HG02759 (cell line): ENCODE data around the gene ZNF79.
A peak's percentile ranks its signal among the peaks of the same experiment; 100 is the strongest.

ENCODE experiments used
- ATAC-seq: cut with Tn5 transposase; IDR thresholded peaks from one replicate; pipeline ENCODE4 v1.9.1; 2021; ENCODE audit warnings: mild to moderate bottlenecking, moderate library complexity; ENCODE audit not compliant: unreplicated experiment

Gene ZNF79

DNA sequence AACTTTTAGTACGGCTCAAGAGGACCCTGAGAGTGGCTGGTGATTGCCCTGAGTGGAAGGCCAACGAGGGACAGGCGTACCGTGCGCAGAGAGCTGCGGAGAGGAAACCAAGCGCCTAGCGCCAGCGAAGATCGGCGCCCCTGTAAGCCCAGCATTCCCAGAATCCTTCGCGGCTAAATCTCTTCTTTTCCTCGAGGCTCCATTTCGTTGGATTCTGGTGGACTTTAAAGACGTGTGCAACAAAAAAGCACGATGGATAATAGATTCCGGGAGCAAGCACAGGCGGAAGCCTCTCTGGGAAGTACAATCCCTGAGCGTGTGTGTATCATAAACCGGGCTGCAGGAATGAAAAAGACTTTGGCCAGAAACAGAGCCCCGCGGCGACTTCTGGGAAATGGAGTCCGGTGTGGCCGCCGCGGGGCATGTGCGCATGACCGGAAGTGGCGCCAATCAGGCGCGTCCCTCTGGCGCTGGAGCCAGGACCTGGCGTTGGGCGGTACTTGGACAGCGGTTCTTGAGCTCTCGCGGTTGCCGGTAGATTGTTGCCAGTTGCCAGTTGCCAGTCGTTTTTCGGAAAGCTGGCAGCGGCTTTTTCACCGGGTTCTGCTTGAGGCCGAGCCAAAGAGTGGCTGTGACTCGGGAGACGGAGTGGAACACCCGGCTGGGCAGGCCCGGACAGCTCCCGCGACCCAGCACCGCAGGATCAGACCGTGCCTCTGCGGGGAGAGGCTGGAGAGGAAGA is at the start of gene ZNF79:
ZNF79 (plus strand) TSS at position 449 of the 742 bp plus-strand sequence. CDS start 406 bp downstream, outside the sequence.
- peak; percentile 90 for ATAC-seq

DNA sequence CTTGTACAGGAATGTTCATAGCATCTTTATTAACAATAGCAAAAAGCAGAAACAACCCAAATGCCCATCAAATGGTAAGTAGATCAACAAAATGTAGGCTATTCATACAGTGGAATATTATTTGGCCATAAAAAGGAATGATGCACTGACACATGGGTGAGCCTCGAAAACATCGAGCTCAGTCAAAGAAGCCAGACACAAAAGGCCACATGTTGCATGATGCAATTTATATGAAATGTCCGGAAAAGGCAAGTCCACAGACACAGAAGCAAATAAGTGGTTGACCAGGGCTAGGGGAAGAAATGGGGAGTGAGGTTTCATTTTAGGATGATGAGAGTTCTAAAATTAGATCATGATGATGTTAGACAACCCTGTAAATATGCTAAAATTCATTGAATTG is 43.7 kb upstream of the ZNF79 start:
- ATAC-seq, result no peak

DNA sequence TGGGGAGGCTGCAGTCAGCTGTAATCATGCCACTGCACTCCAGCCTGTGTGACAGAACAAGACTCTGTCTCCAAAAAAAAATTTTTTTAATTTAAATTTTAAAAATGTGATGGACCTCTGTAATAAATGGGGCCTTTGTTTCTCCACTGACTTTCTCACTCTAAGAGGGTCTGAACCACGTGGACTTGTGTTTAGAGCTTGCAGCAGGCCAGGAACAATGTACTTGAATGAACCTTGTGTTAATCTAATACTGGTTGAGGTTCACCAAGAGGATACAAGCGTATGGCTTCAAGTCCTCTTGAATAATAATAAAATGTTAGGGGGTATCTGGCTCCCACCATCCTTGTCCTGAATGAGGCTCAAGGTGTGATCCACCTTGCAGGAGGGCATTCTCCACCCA is 41.6 kb upstream of the ZNF79 start:
- no peak for ATAC-seq

DNA sequence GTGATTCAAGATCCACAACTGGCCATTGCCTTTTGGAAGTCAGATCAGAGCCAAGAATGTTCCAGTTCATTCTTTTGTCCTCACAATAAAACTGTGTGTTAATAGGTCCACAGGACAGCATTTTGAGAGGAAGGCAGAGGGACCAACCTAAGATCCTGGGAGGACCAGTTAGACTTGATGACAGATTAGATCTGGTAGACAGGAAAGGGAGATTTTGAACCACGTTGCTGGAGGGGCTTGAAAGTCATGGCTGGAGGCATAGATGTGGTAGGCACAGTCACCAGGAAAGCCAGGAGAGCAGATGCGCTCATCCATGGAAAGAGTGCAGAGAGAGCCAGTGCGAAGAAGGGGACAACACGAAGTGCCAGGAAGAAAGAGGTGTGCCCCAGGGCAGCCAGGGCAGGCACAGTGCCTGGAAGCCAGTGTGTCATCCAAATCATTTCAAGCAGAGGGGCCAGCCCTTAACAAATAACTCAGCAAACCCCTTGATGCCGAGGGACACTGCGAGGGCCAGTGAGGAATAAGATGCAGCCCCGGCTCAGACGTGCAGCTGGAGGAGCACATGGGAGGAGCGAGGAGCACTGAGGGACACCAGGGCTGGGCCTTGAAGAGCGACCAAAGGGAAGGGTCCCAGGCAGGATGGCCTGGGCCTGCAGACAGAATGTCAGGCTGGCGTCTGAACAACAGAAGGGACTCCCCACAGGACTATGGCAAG is 40.0 kb upstream of the ZNF79 start:
- no peak for ATAC-seq

DNA sequence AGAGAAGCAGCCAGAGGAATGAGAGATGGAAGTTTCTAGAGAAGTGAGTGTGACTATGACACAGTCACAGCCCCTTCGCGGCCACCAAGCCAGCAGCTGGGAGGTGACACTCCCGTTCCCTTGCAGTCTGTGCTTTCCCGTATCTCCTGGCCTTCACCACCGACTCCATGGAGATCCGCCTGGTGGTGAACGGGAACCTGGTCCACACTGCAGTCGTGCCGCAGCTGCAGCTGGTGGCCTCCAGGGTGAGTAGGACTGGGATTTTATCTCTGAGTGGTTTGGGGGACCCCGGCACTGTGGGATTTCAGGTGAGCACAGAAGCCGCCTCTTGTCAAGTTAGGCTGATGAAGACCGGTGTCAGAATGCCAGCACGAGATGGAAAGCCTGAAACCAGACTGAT is 39.3 kb upstream of the ZNF79 start:
- no peak for ATAC-seq

DNA sequence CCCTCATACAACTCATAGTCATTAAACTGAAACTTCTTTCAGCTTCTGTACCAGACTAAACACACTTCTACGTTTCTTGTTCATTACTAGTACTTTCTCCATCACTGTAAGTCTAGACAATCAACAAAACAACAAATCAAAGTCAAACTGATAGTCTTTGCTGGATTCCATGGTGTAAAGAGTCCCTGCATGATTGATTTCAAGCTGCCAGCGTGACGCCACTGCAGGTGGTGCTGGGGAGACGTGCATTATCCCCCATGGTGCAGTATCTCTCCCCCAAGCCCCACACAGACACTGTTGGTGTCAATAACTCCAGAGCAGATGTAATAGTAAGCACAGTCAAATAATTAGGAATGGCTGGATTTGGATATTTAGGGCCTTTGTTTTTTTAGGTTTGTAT is 37.9 kb upstream of the ZNF79 start:
- ATAC-seq, result no peak

DNA sequence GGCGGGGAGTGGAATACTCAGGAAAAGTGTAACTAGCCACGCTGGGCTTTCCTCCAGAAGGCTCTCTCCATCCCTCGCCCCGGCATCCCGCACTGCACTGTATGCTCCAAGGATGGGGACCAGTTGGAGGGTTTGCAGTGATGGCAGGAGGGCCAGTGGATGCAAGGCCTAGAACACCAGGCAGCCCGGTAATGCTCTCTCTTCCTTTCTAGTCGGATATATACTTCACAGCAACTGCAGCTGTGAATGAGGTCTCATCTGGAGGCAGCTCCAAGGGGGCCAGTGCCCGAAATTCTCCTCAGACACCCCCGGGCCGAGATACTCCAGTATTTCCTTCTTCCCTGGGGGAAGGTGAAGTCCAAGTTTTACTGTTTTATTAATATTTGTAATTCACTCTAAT is 37.2 kb upstream of the ZNF79 start:
- ATAC-seq, result no peak

DNA sequence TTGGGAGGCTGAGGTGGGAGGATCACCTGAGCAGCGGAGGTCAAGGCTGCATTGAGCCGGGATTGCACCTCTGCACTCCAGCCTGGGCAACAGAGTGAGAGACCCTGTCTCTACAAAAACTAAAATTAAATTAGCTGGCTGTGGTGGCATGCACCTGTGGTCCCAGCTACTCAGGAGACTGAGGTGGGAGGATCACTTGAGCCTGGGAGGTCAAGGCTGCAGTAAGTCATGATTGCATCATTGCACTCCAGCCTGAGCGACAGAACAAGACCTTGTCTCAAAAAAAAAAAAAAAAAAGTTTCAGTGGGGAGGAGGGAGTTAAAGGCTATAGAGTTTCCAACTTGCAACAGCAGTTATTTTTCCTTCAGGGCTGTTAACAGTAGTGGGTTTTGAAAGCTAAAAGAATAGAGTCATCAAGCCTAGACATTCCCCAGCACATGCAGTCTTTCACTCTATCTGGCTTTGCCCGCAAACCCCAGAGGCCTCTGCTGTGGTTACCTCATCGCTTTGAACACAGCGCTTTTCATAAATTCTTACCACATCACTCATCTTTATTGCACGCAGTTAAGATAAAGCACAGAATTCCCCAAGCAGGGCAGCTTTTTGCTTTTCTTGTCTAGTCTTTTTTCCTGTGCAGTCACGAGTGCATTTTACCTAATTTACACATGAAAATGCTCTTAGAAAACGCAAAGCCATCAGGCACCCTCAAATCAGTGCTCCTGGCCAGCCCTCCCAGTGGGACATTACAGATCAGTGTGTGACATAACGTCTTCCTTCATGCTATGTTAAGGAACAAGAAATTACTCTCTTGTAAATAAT is 35.9 kb upstream of the ZNF79 start:
- peak; percentile 90 for ATAC-seq

DNA sequence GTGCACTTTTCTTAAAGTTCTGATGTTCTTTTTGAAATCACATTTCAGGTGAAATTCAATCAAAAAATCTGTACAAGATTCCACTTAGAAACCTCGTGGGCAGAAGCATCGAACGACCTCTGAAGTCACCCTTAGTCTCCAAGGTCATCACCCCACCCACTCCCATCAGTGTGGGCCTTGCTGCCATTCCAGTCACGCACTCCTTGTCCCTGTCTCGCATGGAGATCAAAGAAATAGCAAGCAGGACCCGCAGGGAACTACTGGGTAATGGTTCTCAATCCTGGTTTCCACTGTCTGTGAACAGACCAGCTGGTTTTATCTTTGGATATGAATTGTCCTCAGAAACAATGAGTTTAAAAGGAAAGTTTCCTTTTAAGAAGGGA is 35.3 kb upstream of the ZNF79 start:
- no peak for ATAC-seq

DNA sequence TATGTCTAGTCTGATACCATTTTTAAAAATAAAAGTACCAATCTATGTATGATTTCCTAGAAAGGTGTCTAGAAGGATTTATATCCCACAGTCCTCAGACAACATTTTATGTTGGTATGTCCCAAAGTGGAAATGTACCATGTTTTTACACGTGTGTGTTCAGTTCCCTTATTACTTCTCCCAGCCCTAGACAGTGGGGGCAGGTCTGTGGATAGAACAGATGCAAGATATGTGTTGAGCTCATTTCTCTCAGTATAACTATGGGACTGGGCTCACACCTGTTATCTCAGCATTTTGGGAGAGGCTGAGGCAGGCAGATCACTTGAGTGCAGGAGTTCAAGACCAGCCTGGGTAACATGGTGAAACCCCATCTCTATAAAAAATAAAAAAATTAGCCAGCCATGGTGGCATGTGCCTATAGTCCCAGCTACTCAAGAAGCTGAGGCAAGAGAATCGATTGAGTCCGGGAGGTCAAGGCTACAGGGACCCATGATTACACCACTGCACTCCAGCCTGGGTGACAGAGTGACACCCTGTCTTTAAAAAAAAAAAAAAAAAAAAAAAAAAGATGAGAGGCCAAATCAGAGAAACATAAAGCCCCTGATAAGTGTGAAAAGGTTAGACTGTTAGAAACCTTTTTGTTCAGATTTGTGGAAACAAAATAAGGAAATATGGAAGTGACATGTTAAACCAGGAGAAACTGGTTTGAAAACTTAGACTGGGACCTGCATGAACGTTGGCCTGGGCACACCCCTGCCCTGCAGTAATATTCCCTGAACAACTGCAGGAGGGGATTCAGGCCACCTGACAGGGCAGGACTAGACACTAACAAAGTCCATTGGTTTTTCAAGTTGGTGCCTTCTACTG is 34.6 kb upstream of the ZNF79 start:
- no peak for ATAC-seq

DNA sequence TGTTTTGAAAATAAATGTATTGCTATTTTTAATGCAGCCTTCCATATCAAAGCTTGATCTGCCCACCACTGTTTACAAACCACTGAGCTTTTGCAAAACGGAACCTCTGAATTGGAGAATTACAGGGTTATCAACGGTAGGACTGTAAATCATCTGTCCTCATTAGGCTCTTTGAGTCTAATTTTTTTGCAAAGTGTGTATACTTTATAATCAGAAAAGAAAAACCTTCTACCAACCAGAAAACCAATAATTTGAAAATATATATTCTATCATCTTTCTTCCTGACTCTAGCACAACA is 34.0 kb upstream of the ZNF79 start:
- no peak for ATAC-seq

DNA sequence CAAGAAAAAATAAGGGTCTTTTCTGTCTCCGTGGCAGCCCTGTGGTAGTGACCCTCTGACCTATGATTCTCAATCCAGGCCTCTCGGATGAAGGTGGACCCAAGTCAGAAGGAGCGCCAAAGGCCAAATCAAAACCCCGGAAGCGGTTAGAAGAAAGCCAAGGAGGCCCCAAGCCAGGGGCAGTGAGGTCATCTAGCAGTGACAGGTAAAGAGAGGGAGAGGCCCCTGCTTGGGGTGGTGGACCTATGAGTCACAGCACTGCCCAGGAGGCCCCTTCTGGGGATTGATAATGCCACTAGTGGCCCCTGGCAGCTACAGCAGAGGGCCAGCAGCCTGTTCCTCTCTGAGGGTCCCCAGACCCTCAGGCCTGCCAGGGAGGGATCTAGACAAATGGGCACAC is 33.6 kb upstream of the ZNF79 start:
- ATAC-seq, result no peak

DNA sequence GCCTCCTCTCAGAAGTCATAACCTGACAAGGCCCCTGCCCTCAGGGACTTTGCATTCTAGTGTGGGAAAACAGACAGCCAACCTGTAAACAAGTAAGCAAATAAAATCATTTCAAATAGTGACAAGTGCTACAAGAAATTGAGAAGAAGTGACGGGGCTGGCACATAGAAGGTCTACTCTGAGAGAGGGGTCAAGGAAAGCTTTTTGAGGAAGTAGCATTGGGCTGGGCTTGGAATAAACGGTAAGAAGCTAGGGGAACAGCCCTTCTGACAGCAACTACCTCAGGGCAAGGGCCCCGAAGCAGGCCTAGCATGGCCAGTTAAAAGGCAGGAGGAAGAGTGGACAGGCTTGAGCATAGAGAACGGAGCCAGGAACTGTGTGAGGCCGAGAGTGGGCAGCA is 32.0 kb upstream of the ZNF79 start:
- ATAC-seq, result no peak

DNA sequence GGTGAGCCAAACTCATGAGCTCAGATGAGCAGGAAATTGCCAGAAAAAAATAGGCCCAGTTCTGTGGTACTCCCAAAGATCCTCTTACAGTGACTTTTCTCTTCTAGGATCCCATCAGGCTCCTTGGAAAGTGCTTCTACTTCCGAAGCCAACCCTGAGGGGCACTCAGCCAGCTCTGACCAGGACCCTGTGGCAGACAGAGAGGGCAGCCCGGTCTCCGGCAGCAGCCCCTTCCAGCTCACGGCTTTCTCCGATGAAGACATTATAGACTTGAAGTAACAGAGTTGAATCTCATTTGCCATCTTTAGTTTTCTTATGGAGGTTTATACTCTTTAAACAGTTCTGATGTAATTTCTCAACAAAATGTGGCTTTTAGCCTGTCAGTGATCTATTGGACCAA is 31.2 kb upstream of the ZNF79 start:
- no peak for ATAC-seq

DNA sequence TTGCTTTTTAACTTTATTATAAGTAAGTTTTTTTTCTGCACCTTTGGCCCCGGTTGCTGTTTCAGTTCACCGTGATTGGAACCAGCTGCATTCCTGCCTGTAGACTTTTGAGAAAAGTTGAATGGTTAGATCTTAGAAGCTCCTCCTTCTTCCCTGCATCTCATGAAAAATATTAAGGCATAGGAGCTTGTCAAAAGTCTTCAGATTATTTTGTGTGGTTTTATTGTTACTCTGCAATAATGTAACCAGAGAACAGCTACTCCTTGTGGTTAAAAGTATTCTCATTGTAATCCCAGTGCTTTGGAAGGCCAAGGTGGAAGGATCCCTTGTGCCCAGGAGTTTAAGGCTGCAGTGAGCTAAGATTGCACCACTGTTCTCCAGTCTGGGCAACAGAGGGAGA is 30.5 kb upstream of the ZNF79 start:
- ATAC-seq, result no peak

DNA sequence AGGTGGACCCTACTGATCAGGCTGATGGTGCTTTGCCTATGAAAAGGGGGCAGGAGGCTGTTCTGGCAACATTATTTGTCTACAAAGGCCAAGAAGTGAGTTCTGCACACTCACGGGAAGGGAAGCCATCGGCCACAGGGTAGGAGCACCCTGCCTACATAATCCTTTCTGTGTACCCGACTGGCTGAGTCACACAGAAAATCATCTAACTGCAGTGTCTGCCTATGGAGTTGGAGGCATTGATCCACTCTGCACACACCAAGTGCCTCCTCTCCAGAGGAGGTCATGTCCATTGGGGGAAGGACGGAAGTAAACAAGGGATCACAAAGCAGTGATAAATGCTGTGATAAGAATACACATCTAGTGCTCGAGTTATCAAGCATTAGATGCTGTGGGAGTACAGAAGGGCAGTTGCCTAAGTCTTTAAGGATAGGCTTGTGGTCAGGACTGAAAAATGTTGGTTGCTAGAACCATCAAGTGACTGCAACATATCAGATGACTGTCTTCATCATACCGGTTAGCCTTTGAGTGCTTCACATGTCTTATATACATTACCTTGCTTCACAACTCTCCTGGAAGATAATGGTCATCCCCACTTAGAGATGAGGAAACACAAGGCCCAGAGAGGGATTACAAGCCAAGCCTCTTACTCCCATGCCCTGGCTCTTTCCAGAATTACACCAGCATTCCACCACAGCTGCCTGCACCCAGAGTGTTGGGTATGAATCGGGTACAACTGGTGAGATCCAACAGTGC is 28.5 kb upstream of the ZNF79 start:
- ATAC-seq, result no peak

DNA sequence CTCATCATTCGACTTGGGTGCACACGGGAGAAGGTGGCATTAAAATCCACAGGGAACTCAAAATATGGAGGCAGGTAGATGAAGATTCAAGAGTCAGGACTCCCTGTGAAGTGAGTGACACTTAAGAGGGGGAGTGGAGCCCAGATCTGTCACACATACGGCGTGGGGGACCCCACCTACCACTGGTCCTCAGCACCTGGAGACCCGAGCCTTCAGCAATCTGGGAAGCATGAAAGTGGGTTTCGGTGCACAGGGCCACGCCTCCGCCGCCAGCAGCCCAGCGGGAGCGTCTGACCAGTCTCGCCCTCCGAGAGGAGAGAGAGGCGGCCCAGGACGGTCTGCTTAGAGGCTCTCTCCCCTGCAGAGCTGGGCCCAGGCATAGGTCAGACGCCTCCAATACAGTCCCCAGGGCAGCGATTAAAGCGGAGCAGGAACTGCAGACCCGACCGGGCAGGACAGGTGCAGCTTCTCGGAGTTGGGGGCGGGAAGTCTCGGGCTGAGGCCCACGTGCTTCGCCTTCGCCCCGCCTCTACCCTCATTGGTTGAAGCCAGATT is 27.9 kb upstream of the ZNF79 start:
- no peak for ATAC-seq

DNA sequence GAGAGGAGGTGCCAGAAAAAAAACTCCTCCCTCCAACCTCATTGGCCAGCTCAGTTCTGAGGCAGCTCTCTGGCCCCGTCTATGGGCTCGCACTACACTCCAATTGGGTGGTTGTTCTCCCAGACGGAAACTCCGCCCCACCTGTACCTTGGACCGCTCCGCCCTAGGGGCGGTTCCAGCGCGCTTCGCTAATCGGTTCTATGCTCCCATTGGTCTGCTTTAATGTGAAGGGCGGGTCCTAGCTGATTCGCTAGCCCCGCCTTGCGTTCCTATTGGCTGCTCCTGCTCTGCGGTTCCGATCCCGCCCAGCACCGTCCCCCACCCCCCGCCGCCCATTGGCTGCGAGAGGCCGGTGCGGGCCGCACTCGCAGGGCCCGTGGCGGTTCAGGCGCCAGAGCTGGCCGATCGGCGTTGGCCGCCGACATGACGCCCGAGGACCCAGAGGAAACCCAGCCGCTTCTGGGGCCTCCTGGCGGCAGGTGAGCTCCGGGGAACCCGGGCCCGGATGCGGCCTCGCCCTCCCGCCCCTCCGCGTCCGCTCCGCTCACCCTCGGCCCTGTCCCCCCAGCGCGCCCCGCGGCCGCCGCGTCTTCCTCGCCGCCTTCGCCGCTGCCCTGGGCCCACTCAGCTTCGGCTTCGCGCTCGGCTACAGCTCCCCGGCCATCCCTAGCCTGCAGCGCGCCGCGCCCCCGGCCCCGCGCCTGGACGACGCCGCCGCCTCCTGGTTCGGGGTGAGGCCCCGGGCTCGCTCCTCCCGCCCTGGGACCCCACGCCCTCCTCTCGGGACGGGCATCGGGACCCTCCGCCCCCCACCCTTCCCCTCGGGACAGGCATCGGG is 27.2 kb upstream of the ZNF79 start, which contains the start of gene SLC2A8:
SLC2A8 (plus strand) TSS at position 362 of the 838 bp plus-strand sequence; CDS start at position 424, 62 bp downstream.
- peak; percentile 93 for ATAC-seq
